WI38 (cell line): ENCODE results near the gene TMEM109.

ENCODE experiments used
- H3K4me3 ChIP-seq: 2 replicates; pipeline ENCODE4 v1.5.1; 2011; ENCODE audit warnings: low read depth, mild to moderate bottlenecking, control low read depth, low read length
- TF ChIP-seq, protein P1 (sequence below): IDR thresholded peaks from 2 replicates; pipeline ENCODE4 v1.5.1; 2012; ENCODE audit warnings: low read depth, mild to moderate bottlenecking, control low read depth, low read length

TMEM109 gene

DNA sequence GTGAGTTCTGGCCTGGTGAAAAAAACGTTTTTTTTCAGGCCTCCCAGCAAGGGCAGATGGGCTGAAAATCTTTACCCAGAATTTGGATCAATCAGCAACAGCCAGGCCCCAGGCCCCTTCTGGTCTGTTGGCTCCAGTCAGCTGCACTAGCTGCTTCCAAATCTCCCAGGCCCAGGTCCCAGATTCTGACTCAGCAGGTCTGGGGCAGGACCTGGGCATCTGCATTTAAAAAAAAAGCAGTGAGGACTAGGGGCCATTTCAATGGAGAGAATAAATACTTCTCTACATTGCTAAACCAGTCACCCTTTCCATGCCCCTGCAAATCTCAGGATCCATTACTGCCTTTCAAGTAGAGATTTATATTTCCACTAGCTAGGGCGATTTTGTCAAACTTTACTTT lies 33.7 kb downstream of the TMEM109 start:
- H3K4me3 ChIP-seq = no peak overlapping the region
- TF ChIP-seq, protein P1, sequence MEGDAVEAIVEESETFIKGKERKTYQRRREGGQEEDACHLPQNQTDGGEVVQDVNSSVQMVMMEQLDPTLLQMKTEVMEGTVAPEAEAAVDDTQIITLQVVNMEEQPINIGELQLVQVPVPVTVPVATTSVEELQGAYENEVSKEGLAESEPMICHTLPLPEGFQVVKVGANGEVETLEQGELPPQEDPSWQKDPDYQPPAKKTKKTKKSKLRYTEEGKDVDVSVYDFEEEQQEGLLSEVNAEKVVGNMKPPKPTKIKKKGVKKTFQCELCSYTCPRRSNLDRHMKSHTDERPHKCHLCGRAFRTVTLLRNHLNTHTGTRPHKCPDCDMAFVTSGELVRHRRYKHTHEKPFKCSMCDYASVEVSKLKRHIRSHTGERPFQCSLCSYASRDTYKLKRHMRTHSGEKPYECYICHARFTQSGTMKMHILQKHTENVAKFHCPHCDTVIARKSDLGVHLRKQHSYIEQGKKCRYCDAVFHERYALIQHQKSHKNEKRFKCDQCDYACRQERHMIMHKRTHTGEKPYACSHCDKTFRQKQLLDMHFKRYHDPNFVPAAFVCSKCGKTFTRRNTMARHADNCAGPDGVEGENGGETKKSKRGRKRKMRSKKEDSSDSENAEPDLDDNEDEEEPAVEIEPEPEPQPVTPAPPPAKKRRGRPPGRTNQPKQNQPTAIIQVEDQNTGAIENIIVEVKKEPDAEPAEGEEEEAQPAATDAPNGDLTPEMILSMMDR = no peak

DNA sequence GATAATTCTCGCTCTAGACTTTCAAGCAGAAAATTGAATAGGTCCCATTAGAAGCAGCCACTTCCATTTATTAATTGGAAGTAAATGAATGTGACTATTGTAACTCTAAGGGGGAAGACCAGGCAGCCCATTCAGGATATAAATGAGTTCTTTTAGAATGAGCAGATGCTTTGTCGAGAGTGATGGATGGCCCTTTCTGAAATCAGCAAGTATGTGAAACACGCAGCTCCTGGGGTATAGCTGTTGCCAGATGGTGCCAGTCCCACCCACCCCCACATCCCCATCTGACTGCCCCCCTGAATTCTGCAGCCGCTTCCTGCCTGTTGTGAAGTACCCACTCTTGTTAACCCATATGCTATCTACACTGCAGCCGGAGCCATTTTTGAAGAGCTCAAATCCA lies 34.3 kb downstream of the TMEM109 start:
- no peak overlapping the region for H3K4me3 ChIP-seq
- TF ChIP-seq, protein P1 = no peak

DNA sequence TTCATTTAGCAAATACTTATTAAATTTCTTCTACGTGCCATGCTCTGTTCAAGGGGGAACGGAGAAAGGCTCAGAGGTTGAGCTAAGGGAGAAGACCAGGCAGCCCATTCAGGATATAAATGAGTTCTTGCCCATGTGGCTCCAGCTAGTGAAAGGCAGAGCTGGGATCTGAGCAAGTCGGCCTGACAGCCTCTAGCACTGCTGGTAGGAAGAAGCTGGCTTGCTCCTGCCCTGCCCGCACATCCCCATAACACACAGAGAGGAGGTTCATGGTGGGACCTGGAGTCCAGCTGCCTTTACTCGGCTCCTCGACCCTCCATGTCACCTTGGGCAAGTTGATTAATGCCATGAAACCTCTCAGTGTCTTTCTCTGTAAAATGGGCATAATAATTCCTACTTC lies 36.1 kb downstream of the TMEM109 start:
- peak overlapping the region; percentile 17; the same call in 1 of the 2 replicates for H3K4me3 ChIP-seq
- TF ChIP-seq, protein P1 = no peak

DNA sequence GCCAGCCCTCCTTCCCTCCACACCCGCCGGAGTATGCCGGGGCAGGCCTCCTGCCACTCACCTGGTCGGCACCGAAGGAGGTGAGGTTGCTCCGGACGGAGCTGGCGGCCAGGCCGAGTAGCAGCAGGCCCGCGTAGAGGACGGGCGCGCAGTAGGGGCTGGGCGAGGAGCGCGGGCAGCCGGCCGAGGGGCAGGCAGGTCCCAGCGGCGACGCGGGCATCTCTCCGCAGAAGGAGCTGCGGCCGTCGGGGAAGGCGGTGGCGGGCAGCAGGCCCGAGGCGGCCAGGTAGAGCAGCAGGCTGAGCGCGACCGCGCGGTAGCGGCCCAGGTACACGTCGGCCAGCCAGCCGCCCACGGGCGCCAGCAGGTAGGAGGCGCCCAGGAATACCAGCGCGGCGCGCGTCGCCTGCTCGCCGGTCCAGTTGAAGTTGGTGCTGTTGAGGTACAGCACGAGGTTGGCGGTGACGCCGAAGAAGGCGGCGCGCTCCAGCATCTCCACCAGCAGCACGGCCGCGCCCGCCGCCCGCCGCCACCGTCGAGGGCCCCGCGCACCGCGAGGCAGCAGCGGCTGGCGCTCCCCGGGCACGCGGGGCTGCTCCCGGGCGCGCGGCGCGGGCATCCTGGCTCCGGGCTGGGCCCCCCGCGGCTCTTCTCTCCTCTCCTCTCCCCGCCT lies 37.1 kb downstream of the TMEM109 start:
- TF ChIP-seq, protein P1 = no peak
- peak overlapping the region; percentile 58 for H3K4me3 ChIP-seq

DNA sequence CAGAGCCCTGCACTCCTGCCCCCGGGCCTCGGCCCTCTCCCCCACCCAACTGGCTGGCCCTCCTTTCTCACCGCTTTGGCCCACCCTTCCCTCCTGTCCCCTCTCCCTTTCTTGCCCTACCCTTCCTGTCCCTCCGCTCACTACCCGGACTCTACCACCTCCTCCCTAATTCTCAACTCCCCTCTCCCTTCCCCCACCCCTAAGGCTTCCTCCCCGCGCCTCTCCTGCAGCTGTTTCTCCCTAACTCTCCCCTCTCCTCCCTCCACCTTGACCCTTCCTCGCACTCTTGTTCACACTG lies 37.6 kb downstream of the TMEM109 start:
- peak overlapping the region; percentile 58 for H3K4me3 ChIP-seq
- TF ChIP-seq, protein P1 = no peak

DNA sequence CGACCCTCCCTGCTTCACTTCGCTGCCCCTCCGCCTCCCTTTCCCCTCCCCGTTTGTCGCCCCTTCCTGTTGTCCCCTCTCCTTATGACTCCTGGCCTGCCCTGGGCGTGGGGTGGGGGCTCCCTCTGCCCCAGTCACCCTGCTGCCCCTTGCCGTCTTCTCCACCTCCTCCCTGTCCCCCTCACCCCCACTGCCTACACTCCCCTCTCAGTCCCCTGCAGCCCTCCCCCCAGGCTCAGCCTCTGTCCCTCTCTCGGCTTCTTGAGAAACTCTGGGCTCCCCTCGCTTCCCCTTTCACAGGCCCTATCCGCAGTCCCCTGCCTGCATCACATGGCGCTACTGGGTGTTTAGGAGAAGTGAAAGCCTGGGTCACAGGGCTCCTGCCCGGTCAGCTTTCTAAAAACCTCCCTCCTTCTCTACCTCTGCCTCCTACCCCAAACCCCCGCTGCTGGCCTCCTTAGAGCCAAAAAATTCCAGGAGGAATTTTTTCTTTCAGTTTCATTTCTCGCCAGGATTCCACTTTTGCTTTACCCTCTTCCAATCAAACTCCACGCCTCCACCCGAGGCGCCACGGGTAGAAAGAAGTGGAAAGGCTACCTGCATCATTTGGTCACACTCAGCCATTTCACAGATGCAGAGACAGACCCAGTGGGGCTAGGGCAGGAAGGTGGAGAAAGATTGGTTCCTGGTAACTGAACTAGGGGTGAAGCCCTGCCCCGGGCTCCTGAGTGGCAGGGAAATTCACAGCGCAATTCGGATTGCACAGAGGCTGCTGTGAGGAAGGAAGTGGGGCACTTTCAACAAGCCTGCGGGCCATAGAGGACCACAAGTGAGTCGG lies 38.2 kb downstream of the TMEM109 start, which contains the start of gene SLC15A3:
Gene SLC15A3 (minus strand): TSS at position 273 of the 838 bp plus-strand sequence. CDS start 625 bp downstream, outside the sequence.
- peak within 1 kb of the TSS; percentile 58 for H3K4me3 ChIP-seq
- TF ChIP-seq, protein P1 = no peak

DNA sequence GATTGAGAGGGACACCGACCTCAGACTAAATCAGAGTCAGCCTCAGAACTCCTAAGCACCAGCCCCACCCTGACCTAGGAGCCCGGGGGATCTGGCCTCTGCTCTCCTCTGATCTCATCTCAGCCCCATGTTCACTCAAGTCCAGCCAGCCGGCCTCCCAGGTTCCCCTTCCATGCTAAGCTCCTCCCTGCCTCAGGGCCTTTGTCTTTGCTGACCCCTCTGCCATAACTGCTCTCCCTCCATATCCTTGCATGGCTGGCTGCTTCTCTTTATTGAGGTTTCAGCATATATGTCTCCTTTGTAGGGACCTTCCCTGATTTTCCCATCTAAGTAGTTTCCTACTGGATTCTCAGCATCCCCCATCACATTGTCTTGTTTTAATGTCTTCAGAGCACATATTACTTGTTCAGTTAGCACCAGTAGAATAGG lies 38.8 kb downstream of the TMEM109 start:
- TF ChIP-seq, protein P1 = no peak
- H3K4me3 ChIP-seq = peak overlapping the region; percentile 58; the same call in 1 of the 2 replicates
